HG03159 (cell line): Measurements from ENCODE around the gene LRRTM4.

ENCODE experiments used
- ATAC-seq: cut with Tn5 transposase; IDR thresholded peaks from one replicate; pipeline ENCODE4 v1.9.1; 2021; ENCODE audit warnings: mild to moderate bottlenecking, moderate library complexity; ENCODE audit not compliant: unreplicated experiment

The LRRTM4 gene

GRCh38 chr2:77325395-77325794 lies 196.8 kb downstream of the LRRTM4 start:
- no peak for ATAC-seq

GRCh38 chr2:77322431-77322830 lies 199.7 kb downstream of the LRRTM4 start:
- no peak for ATAC-seq

GRCh38 chr2:77314721-77315120 lies 207.5 kb downstream of the LRRTM4 start:
- ATAC-seq, result no peak

- ATAC-seq, result no peak
These were observed 211.8 kb downstream of the LRRTM4 start for GRCh38 chr2:77310416-77310815.

- no peak for ATAC-seq
These were observed 212.5 kb downstream of the LRRTM4 start for GRCh38 chr2:77309725-77310124.

GRCh38 chr2:77301441-77301840 lies 220.7 kb downstream of the LRRTM4 start:
- no peak for ATAC-seq

- ATAC-seq, result no peak
These were observed 225.4 kb downstream of the LRRTM4 start for GRCh38 chr2:77296791-77297190.

GRCh38 chr2:77294474-77294873 lies 227.7 kb downstream of the LRRTM4 start:
- ATAC-seq, result no peak

GRCh38 chr2:77284353-77284752 lies 237.8 kb downstream of the LRRTM4 start:
- ATAC-seq, result no peak

- ATAC-seq, result no peak
These were observed 250.9 kb downstream of the LRRTM4 start for GRCh38 chr2:77271262-77271661.

GRCh38 chr2:77270433-77270832 lies 251.7 kb downstream of the LRRTM4 start:
- ATAC-seq, result no peak

GRCh38 chr2:77268626-77269025 lies 253.6 kb downstream of the LRRTM4 start:
- no peak for ATAC-seq

- ATAC-seq, result no peak
These were observed 289.2 kb downstream of the LRRTM4 start for GRCh38 chr2:77232909-77233425.

- ATAC-seq, result no peak
These were observed 293.8 kb downstream of the LRRTM4 start for GRCh38 chr2:77228391-77228790.

- ATAC-seq, result no peak
These were observed 311.5 kb downstream of the LRRTM4 start for GRCh38 chr2:77210725-77211124.

- no peak for ATAC-seq
These were observed 314.8 kb downstream of the LRRTM4 start for GRCh38 chr2:77207331-77207730.

- ATAC-seq, result no peak
These were observed 320.4 kb downstream of the LRRTM4 start for GRCh38 chr2:77201755-77202154.

- no peak for ATAC-seq
These were observed 322.8 kb downstream of the LRRTM4 start for GRCh38 chr2:77199411-77199810.

- no peak for ATAC-seq
These were observed 328.2 kb downstream of the LRRTM4 start for GRCh38 chr2:77193858-77194448.

- no peak for ATAC-seq
These were observed 329.3 kb downstream of the LRRTM4 start for GRCh38 chr2:77192811-77193289.

- no peak for ATAC-seq
These were observed 330.5 kb downstream of the LRRTM4 start for GRCh38 chr2:77191665-77192064.

- ATAC-seq, result no peak
These were observed 331.3 kb downstream of the LRRTM4 start for GRCh38 chr2:77190721-77191346.

- ATAC-seq, result no peak
These were observed 337.1 kb downstream of the LRRTM4 start for GRCh38 chr2:77185052-77185451.
